Measurements from ENCODE around the gene EFL1.
"Not testable (repeated sequence)": the region's sequence is repeated elsewhere in the genome, so short reads cannot be mapped to it uniquely, and the experiment has no call there.

EFL1 gene

DNA sequence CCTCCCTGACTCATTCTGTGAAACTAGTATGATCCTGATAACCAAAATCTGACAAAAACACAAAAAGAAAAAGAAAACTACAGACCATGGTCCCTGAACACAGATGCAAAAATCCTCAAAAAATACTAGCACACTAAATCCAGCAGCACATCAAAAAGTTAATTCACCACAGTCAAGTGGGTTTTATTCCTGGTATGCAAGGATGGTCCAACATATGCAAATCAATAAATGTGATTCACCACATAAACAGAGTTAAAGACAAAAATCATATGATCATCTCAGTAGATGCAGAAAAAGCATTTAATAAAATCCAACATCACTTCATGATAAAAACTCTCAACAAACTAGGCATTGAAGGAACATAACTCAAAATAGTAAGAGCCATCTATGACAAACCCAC lies 12.9 kb upstream of the EFL1 start:
- no peak for DNase-seq

DNA sequence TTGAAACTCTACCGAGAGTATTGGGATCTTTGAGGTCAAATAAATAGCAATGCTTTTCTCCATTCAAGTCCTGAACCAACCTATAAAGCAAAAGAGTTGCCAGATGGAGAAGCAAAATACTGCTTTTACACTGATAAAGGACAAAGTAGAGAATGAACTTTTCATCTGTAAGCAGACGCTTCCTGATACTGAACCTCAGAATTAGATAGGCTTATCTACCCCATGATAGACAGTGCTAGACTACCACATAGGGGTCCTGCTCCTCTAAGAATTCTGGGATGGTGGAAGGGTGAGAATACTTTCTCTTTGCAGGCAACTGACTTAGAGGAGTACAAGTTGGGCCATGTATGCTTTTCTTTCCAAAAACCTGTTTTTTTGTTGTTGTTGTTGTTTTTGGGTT lies 9.6 kb upstream of the EFL1 start:
- no peak for DNase-seq

DNA sequence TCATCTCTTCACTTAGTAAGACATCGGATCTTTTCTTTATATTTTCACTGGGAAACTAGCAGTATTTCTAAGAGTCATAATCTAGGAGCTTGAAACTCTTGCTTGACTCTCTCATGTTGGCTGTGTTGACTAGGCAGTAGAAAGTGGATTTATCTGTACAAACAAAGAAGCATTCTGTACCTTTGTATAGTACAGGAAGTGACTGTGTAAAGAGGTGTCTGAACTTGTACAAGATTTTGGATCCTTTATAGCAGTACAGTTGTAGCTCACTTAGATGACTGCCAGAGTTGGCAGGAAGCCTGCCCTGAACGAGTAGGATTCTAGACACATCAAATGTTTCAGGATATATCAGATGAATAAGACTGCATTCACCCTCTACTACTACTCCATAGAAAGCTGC lies 5.9 kb upstream of the EFL1 start:
- not testable (repeated sequence) for DNase-seq

DNA sequence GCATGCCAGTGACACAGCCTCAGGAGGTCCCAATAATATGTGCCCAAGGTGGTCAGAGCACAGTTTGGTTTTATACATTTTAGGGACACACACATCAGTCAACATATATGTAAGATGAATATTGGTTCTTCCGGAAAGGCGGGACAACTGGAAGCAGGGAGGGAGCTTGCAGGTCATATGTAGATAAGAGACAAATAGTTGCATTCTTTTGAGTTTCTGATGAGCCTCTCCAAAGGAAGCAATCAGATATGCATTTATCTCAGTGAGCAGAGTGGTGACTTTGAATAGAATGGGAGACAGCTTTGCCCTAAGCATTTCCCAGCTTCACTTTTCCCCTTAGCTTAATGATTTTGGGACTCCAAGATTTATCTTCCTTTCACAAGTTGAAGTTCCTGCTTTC lies 4.6 kb upstream of the EFL1 start:
- DNase-seq: not testable (repeated sequence)

DNA sequence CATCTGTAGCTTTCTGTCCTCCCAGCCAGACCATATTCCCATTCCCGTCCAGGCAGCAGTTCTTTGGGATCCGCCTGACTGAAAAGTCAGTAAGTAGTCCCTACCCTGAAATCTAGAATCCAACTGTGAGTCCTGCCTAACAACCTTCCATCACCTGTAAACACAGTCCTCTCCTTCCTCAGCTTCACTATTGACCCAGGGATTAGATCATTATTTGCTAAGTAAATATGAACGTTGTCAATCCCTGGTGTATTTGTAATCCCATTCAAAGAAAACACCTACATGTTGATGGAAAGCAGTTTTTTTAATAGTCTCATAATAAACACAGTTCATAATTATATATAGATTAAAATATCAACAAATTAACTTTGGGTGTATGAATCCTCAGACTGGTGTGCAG lies 816 bp upstream of the EFL1 start:
- no peak for DNase-seq

DNA sequence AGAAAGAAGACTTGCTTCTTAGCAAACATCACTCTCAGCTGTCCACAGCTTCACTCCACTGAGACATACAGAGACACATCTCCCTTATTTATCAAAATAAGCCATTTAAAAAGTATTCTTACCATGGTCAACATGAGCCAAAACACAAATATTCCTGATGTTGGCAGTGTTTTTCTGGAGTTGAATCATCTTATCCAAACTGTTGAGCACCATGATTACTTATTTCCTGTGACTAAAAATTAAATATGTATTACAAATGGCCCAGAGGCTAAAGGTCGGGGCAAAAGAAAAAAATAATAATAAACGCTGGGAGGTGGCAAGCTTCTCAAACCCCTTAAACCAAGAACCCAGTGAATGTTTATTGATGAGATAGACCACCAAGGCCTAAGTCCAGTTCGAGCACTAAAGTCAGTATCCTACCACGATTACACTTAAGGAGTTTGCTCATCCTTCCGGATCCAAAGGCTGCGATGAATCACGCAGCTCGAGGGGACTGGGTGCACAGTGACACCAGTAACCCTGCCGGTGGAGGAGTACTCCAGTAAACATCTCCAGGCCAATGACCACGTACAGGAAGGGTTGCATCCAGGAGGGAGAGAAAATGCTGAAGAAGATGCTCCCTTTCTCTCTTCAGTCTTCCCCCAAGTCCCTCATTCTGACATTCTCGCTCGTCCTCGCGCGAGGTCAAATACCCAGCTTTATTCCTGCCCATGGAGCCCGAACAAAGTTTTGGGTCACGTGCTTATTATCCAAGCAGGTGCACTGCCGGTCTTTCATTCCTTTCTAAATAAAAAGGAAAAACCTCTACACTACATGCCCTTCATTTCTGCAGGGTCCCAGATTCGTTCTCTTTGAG lies 740 bp downstream of the EFL1 start:
- peak in 1 of 2 donors; percentile 7 for DNase-seq

DNA sequence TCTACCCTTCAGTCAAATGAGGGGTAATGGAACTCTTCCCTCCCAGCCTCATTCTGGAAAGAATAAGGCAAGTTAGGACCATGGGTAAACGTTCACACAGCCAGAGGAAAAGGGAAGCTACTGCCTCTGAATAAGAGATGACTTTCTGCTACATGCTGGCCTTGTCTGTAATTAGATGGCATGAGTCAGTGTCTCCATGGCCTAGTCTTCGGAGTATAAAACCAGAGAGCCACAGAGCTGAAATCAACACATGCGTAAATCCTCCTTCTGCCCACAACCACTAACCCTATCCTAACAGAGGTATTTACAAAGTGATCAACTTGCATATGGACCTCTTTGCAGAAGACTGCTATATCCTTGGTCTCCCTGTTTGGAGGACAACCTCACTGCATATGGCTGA lies 14.3 kb downstream of the EFL1 start:
- DNase-seq: not testable (repeated sequence)

DNA sequence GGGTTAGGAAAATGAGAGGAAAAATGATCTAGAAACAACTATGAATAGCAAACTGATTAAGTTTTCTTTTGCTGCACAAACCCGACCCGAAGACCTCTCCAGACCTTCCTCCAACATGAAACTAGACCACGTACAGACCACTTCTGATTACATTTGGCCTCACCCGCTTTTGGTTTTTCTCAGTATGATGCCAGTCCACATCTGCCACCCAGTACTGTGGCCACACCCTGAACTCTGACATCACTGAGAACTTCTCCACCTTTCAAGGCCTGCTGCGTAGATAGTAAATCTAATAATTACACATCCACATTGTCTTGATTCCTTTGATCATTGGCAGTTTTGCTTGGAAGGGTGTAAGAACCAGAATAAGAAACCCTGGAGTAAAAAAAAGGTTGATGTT lies 16.6 kb downstream of the EFL1 start:
- not testable (repeated sequence) for DNase-seq

DNA sequence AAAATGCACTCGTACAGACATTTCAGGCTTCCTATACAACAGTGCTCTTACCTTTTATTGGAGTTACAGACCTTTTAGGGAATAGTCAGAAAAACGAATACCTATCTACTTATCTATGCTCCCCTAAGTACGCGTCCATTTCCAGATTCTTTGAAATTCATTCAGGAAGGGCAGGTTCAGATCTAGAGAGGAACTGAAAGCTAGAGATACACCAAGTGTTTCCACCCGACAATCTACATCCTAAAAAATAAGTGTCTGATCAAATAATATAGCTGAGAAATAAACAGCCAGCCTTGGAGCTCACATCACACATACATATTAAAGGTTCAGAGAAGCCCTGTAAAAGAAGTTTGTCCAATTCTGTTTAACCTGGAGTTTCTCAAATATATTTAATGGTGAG lies 18.9 kb downstream of the EFL1 start:
- not testable (repeated sequence) for DNase-seq

DNA sequence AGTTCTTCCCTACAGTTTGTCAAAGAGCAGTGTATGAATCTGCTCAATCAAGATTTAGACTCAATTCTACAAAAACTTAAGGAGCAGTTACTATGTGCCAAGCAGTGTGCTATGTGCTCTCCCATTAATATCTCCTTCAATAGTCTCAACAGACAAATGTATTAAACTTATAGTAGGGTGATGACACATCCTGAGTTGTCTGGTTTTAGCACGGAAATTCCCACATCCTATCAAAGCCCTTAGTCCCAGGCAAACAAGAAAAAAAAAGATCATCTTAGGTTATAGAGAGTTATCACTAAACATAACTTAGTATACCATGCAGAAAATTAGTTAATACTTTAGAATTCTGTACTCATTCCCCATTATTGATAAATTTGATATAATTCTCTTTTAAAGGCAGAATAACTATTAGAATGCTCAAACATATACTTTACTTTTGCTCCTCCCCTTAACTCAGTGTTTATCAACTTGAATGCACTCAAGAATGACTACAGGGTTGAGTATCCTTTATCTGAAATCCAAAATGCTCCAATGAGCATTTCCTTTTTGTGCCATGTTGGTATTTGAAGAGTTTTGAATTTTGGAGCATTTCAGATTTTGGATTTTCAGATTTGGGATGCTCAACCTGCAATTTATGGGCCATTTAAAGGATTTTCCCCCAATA lies 20.6 kb downstream of the EFL1 start:
- not testable (repeated sequence) for DNase-seq

DNA sequence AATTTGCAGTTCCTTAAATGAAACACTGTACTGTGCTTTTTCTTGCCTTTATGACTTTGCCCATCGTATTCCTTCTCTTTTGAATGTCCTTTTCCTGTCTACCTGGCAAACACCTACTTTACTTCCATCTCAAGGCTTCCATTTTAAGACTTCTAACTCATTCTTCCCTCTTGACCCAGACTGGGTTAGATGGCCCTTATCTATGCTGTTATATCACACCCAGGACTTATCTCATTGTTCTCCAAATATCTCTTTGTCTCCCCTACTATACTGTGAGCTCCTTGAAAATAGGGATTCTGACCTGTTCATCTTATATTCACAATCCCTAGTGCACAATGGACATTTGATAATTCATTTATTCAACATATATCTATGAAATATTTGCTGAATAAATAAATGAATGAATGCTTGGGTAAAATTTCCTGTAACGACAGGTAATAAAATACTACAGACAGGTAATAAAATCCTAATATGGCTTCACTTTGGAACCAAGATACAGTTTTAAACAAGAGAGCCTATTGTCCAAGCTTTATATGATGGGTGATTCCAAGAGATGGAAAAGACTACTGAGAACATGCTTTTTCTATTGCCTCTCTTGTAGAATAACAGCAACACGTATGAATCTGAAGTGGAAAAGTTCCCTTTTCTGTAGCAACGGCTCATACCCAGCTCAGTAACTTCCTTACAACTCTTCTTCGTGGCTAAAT lies 22.7 kb downstream of the EFL1 start:
- DNase-seq: no peak

DNA sequence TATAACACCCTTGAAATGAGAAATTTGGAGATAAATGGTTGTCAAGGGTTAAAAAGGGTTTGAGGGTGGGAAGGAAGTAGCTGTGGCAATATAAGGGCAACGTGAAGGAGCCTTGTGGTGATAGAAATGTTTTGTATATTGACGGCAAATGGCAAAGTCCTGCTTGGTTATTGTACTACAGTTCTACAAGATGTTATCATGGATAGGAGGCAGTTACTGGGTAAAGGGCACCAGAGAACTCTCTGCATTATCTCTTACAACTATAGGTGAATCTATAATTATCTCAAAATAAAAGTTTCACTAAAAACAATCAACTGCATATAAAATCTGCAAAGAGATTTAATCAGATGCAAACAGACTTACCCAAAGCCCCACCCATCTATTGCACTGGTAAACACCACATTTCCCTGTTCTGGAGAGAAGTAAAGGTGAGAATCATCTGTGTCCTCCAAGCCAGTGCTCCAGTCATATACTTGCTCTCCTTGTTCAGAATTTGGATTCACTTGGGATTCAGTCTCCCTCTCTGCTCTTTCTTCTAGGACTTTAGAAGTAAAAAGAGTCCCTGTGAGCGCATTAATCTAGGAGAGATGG lies 24.5 kb downstream of the EFL1 start:
- not testable (repeated sequence) for DNase-seq

DNA sequence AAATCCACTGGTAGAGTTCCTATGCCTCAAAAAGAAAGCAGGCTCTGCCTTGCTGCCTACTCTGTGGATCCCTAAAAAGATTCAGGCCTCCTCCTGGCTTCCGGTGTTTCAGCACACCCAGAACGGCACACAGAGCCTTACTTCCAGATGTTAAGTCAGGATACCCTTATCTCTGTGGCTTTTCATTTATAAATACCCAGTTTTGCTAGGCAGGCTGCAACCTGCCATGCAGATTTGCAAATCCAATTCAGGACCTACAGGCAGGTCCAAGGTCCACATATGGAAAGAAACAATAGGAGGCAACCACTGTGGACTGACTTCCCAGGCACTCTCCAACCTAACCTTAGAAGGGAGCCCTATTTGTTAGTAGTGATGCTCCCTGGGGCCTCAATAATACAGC lies 30.7 kb downstream of the EFL1 start:
- DNase-seq: no peak

DNA sequence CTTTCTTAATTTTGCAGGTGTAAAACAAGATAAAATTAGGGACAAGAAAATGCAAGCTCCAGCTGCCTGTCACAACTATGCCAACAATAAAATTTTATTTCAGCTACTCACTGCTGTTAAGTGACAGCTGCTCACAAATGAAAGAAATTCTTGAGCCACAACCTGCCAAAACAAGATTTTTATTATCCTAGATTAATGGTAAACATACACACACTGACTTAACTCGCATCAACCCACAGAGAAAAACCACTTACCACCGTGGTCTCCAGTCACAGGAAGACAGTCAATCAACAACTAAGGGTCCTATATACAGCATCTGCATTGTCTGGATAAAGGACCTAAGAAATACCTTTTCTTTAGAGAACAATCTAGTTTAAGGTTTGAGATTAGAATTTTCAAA lies 31.3 kb downstream of the EFL1 start:
- DNase-seq: no peak

DNA sequence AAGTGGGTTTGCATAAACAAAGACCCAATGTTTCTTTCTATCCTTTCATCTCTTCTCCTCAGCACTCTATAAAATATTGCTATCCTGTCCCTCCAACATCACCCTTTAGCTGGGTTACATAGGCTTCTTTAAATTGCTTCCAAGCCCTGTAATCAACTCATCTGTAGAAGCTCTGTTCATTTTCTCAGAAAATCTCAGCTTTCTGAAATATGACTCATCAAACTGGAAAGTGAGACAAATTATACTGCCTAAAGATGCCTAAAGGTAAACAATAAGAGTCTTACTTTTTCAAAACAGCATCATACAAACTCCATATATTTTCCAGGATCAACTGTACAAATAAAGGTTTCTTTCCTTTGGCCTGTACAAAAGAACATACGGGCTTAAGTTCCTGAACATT lies 33.8 kb downstream of the EFL1 start:
- DNase-seq: no peak

DNA sequence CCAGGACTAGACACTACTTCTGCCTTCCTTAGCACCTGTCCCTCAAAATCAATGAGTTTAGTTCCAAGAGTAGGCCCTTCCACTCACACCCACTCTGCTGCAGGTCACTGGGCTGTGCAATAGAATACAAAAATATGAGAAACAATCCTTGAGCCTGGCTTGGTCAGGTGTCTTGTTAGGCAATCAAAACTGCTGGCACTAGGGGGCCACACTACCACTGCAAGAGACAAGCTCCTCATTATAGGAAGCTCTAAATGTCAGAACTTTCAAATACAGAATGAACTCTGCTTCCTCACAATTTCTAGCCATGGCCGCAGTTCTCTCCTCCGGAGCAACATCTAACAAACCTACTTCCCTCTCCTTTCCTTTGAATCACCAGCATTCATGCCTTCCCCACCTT lies 41.0 kb downstream of the EFL1 start:
- DNase-seq: peak in 1 of 2 donors; percentile 7

DNA sequence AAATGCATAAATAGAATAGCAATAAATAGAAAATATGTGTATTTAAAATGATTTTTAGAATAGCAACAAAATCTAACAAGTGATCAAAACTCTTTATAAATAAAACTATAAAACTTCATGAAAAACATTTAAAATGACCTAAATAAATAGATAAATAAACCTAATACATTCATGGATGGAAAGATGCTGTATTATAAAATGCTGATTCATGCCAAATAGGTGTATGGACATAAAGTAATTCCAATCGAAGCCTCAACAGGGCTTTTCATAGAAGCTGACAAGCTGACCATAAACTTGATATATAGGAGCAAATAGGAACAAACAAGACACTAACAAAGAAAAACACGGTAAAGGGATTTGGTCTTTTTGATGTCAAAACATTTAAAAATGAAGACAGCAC lies 46.4 kb downstream of the EFL1 start:
- DNase-seq: not testable (repeated sequence)

DNA sequence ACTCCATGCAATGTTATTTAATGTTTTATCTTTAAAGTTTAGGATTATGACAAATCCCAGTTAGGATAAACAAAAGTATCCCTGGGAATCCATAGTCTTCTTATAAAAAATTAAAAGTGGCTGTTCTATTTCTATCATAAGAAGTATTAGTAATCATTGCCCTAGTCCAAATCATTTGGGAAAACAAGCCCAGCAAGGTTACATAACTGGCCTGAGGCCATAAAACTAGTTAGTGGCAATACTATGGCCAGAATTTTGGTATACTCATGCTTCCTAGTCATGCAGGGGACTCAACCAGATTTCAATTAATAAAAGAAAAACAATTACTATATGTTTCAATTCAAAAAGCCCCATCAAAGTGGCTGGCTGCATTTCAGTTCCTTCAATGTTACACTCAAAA lies 50.3 kb downstream of the EFL1 start:
- not testable (repeated sequence) for DNase-seq

DNA sequence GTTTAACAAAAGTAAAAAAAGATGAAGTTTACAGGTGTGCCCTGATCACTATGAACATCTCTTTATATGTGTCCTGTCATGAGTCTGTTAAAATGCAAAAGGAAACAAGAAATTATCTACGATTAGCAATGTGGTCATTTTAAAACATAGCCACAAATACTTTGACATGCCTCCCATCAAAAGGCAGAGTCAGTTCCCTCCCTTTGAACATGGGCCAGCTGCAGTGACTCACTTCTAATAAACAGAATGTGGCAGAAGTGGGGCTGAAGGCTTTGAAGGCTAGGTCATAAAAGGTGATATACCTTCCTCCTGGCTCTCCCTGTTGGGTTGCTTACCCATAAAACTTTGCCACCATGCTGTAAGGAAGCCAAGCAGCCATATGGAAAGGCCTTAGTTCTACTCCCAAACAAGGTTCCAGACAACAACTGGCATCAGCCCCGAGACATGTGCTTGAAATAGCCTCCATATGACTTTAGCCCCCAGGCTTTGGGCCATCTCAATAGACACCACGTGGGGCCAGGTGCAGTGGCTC lies 52.4 kb downstream of the EFL1 start:
- DNase-seq: not testable (repeated sequence)

DNA sequence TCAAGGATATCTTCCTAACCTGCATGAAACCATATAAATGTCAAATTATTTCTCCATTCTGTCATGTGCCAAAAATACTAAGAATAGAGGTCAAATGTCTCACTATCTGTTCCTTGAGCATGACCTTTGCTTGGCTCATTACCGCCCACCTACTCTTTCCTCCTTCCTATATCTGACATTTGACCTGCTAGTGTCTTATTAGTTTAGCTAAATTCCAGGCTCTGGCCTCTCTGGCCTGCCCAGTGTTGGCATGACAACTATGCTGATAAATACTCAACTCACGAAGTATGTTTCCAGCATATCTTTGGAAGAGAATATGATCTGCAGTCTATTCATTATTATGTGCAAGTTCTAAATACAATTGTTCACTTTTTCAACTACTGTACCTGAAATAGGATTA lies 58.0 kb downstream of the EFL1 start:
- DNase-seq: not testable (repeated sequence)

DNA sequence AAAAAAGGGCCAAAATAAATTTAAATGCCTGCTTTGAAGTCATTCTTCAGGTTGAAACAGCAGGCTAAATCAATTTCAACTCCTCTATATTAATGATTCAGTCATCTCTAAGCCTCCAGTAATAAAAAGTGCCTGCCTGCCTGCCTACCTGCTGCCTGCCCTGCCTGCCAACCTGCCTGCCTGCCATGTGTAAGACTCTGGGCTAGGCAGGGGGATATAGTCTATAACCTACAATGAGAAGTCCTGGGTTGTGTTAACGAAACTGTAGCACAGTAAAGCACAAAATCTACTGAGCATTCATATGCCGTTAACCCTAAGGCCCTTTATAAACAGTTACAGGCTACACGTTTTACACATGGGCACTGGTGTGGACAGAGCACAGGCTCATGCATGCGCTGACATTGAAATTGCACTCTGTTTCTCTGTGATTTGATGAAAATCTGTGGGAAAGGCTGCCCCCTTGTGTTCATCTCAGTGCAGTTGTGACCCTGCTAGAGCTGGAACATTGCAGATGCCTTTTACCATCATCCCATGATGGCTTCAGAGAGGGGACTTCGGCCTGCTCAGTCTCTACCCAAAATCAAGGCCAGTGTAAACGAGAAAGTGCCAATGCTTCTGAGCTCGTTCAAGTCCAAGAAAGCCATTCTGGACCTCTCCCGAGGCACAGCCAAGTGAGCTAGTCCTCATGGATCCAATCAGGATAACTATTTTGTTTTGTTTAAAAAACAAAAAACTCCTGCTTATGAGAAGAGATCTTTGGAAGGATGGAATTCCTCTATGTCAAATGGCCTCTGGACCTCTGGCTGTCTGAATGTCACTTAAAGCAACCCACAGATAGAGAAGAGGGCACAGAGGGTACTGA lies 64.6 kb downstream of the EFL1 start:
- DNase-seq: peak; percentile 33 to 58

DNA sequence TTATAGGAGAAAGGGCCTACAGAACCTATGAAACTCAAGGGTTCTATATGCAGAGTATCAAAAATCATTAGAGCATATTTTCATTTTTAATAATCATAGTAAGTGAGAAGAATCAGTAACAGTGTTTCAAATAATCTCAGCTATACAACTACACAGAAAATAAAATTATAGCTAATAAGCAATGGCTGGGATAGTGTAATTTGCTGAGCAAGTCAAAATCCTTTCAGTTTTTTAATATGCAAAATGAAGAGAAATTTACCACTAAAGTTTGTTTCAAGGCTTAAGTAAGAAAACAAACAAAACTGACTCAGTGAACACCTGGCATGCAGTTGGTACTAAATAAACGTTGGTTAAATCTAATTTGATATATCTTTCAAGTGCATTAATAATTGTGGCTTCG lies 66.2 kb downstream of the EFL1 start:
- DNase-seq: no peak

Data from activated CD4-positive, alpha-beta T cell treated with anti-CD3 and anti-CD28 coated beads for 4 hours (primary cell).